Measurements from ENCODE around the gene LYRM2.

LYRM2 gene

GRCh38 chr6:89564752-89565427 is 73.7 kb downstream of the LYRM2 start:
- H2AFZ ChIP-seq (ENCODE audit: low read length), result no peak overlapping the region
- DNase-seq (ENCODE audit: low spot score), result no peak
- H2AK5ac ChIP-seq (ENCODE audit: low read depth, low read length), result no peak overlapping the region
- no peak overlapping the region for H2BK5ac ChIP-seq (ENCODE audit: low read length)
- no peak overlapping the region for H3K23ac ChIP-seq (ENCODE audit: low read depth, low read length, poor library complexity)
- no peak overlapping the region for H2BK120ac ChIP-seq (ENCODE audit: low read depth, low read length)
- H3K14ac ChIP-seq (ENCODE audit: low read length), result no peak overlapping the region
- no peaks in the 10 kb centered on the region for H3K9me3 ChIP-seq (replicated peaks in 1 of 2; ENCODE audit: control insufficient read depth in 2 of 2, insufficient read depth in 1 of 2, low read depth in 1 of 2, low read length in 2 of 2)
- H2BK15ac ChIP-seq (ENCODE audit: low read length), result no peak overlapping the region
- H3K4me1 ChIP-seq (ENCODE audit: control insufficient read depth in 2 of 2, insufficient read depth in 1 of 2, low read depth in 1 of 2, low read length in 2 of 2), result peaks cover 46 to 52% of the 10 kb centered on the region in 2 donors
- no peak overlapping the region for H3K18ac ChIP-seq (ENCODE audit: low read length)
- H3K4ac ChIP-seq (ENCODE audit: low read length), result no peak overlapping the region
- H2BK12ac ChIP-seq (ENCODE audit: low read length), result no peak overlapping the region
- no peak overlapping the region for H4K91ac ChIP-seq (ENCODE audit: low read depth, low read length, poor library complexity)
- no peaks in the 10 kb centered on the region for H3K79me1 ChIP-seq (ENCODE audit: low read depth, low read length)
- H3K4me2 ChIP-seq (ENCODE audit: insufficient read depth, low read length, poor library complexity, severe bottlenecking), result no peak overlapping the region
- no peaks in the 10 kb centered on the region for H3K27me3 ChIP-seq (ENCODE audit: control insufficient read depth in 3 of 3, insufficient read depth in 3 of 3, low read depth in 1 of 3, low read length in 3 of 3)
- H3K36me3 ChIP-seq (replicated peaks in 1 of 2; ENCODE audit: control insufficient read depth in 2 of 2, insufficient read depth in 2 of 2, low read length in 2 of 2), result no peaks in the 10 kb centered on the region
- no peak overlapping the region for H4K8ac ChIP-seq (ENCODE audit: low read depth, low read length)
- no CpG with 5 or more reads among the region's 8 CpGs for WGBS, 2 donors (ENCODE audit: extremely low coverage in 2 of 2, insufficient read length in 2 of 2, insufficient replicate concordance in 1 of 2)
- H3K27ac ChIP-seq (replicated peaks; ENCODE audit: low read length), result no peak overlapping the region
- H3K9ac ChIP-seq (ENCODE audit: low read depth, low read length, poor library complexity), result no peak overlapping the region
- no peak overlapping the region for H3K4me3 ChIP-seq (ENCODE audit: low read length in 2 of 2)

- Histone ChIP-seq H3K4me3 (ENCODE audit: low read length in 2 of 2) (no peak overlapping the region), H3K27me3 (ENCODE audit: control insufficient read depth in 3 of 3, insufficient read depth in 3 of 3, low read depth in 1 of 3, low read length in 3 of 3) (no peaks in the 10 kb centered on the region), H2BK5ac (ENCODE audit: low read length) (no peak overlapping the region)
Measured at GRCh38 chr6:89563866-89564265, 74.7 kb downstream of the LYRM2 start.

GRCh38 chr6:89562093-89562973 is 76.2 kb downstream of the LYRM2 start:
- Histone ChIP-seq H3K27ac (replicated peaks; ENCODE audit: low read length) (peak overlapping the region; percentile 44), H3K23ac (ENCODE audit: low read depth, low read length, poor library complexity) (no peak overlapping the region), H4K91ac (ENCODE audit: low read depth, low read length, poor library complexity) (no peak overlapping the region), H3K14ac (ENCODE audit: low read length) (no peak overlapping the region), H2AK5ac (ENCODE audit: low read depth, low read length) (no peak overlapping the region), H3K79me1 (ENCODE audit: low read depth, low read length) (no peaks in the 10 kb centered on the region), H4K8ac (ENCODE audit: low read depth, low read length) (no peak overlapping the region), H2BK12ac (ENCODE audit: low read length) (no peak overlapping the region), H2BK120ac (ENCODE audit: low read depth, low read length) (no peak overlapping the region), H3K4me3 (ENCODE audit: low read length in 2 of 2) (no peak overlapping the region), H3K4me1 (ENCODE audit: control insufficient read depth in 2 of 2, insufficient read depth in 1 of 2, low read depth in 1 of 2, low read length in 2 of 2) (peaks cover 37 to 39% of the 10 kb centered on the region in 2 donors), H3K4ac (ENCODE audit: low read length) (no peak overlapping the region), H2BK15ac (ENCODE audit: low read length) (no peak overlapping the region), H2BK5ac (ENCODE audit: low read length) (no peak overlapping the region), H3K9me3 (replicated peaks in 1 of 2; ENCODE audit: control insufficient read depth in 2 of 2, insufficient read depth in 1 of 2, low read depth in 1 of 2, low read length in 2 of 2) (peaks cover 4 to 7% of the 10 kb centered on the region in 2 donors), H3K4me2 (ENCODE audit: insufficient read depth, low read length, poor library complexity, severe bottlenecking) (peak overlapping the region; percentile 19), H2AFZ (ENCODE audit: low read length) (no peak overlapping the region), H3K18ac (ENCODE audit: low read length) (peak overlapping the region; percentile 39), H3K27me3 (ENCODE audit: control insufficient read depth in 3 of 3, insufficient read depth in 3 of 3, low read depth in 1 of 3, low read length in 3 of 3) (no peaks in the 10 kb centered on the region), H3K36me3 (replicated peaks in 1 of 2; ENCODE audit: control insufficient read depth in 2 of 2, insufficient read depth in 2 of 2, low read length in 2 of 2) (no peaks in the 10 kb centered on the region), H3K9ac (ENCODE audit: low read depth, low read length, poor library complexity) (no peak overlapping the region)
- no peak for DNase-seq (ENCODE audit: low spot score)
- WGBS, 2 donors (ENCODE audit: extremely low coverage in 2 of 2, insufficient read length in 2 of 2, insufficient replicate concordance in 1 of 2), result no CpG with 5 or more reads among the region's 21 CpGs

More at GRCh38 chr6:89563866-89564265, 74.7 kb downstream of the LYRM2 start:
- no CpG with 5 or more reads among the region's 1 CpG for WGBS, 2 donors (ENCODE audit: extremely low coverage in 2 of 2, insufficient read length in 2 of 2, insufficient replicate concordance in 1 of 2)
- Histone ChIP-seq H3K4me1 (ENCODE audit: control insufficient read depth in 2 of 2, insufficient read depth in 1 of 2, low read depth in 1 of 2, low read length in 2 of 2) (peaks cover 46 to 52% of the 10 kb centered on the region in 2 donors), H4K91ac (ENCODE audit: low read depth, low read length, poor library complexity) (no peak overlapping the region), H3K4me2 (ENCODE audit: insufficient read depth, low read length, poor library complexity, severe bottlenecking) (no peak overlapping the region), H2AFZ (ENCODE audit: low read length) (no peak overlapping the region), H2BK120ac (ENCODE audit: low read depth, low read length) (peak overlapping the region; percentile 17), H3K27ac (replicated peaks; ENCODE audit: low read length) (no peak overlapping the region), H4K8ac (ENCODE audit: low read depth, low read length) (no peak overlapping the region), H3K79me1 (ENCODE audit: low read depth, low read length) (no peaks in the 10 kb centered on the region), H3K36me3 (replicated peaks in 1 of 2; ENCODE audit: control insufficient read depth in 2 of 2, insufficient read depth in 2 of 2, low read length in 2 of 2) (no peaks in the 10 kb centered on the region), H3K9me3 (replicated peaks in 1 of 2; ENCODE audit: control insufficient read depth in 2 of 2, insufficient read depth in 1 of 2, low read depth in 1 of 2, low read length in 2 of 2) (peaks cover 0 to 1% of the 10 kb centered on the region in 2 donors), H3K4ac (ENCODE audit: low read length) (no peak overlapping the region), H3K18ac (ENCODE audit: low read length) (peak overlapping the region; percentile 78), H2AK5ac (ENCODE audit: low read depth, low read length) (no peak overlapping the region), H2BK15ac (ENCODE audit: low read length) (no peak overlapping the region), H3K23ac (ENCODE audit: low read depth, low read length, poor library complexity) (no peak overlapping the region), H2BK12ac (ENCODE audit: low read length) (no peak overlapping the region), H3K14ac (ENCODE audit: low read length) (no peak overlapping the region), H3K9ac (ENCODE audit: low read depth, low read length, poor library complexity) (no peak overlapping the region)
- no peak for DNase-seq (ENCODE audit: low spot score)

GRCh38 chr6:89559487-89559886 is 79.1 kb downstream of the LYRM2 start:
- H2AFZ ChIP-seq (ENCODE audit: low read length), result no peak overlapping the region
- no peak overlapping the region for H3K23ac ChIP-seq (ENCODE audit: low read depth, low read length, poor library complexity)
- no peak for DNase-seq (ENCODE audit: low spot score)
- peaks cover 25 to 31% of the 10 kb centered on the region in 2 donors for H3K4me1 ChIP-seq (ENCODE audit: control insufficient read depth in 2 of 2, insufficient read depth in 1 of 2, low read depth in 1 of 2, low read length in 2 of 2)
- H2BK5ac ChIP-seq (ENCODE audit: low read length), result no peak overlapping the region
- no peak overlapping the region for H3K18ac ChIP-seq (ENCODE audit: low read length)
- no peaks in the 10 kb centered on the region for H3K27me3 ChIP-seq (ENCODE audit: control insufficient read depth in 3 of 3, insufficient read depth in 3 of 3, low read depth in 1 of 3, low read length in 3 of 3)
- peaks cover 5 to 14% of the 10 kb centered on the region in 2 donors for H3K9me3 ChIP-seq (replicated peaks in 1 of 2; ENCODE audit: control insufficient read depth in 2 of 2, insufficient read depth in 1 of 2, low read depth in 1 of 2, low read length in 2 of 2)
- no peak overlapping the region for H3K9ac ChIP-seq (ENCODE audit: low read depth, low read length, poor library complexity)
- no peak overlapping the region for H3K4ac ChIP-seq (ENCODE audit: low read length)
- H3K79me1 ChIP-seq (ENCODE audit: low read depth, low read length), result no peaks in the 10 kb centered on the region
- H3K4me2 ChIP-seq (ENCODE audit: insufficient read depth, low read length, poor library complexity, severe bottlenecking), result no peak overlapping the region
- no peak overlapping the region for H2AK5ac ChIP-seq (ENCODE audit: low read depth, low read length)
- no peak overlapping the region for H3K4me3 ChIP-seq (ENCODE audit: low read length in 2 of 2)
- no peak overlapping the region for H3K27ac ChIP-seq (replicated peaks; ENCODE audit: low read length)
- WGBS, 2 donors (ENCODE audit: extremely low coverage in 2 of 2, insufficient read length in 2 of 2, insufficient replicate concordance in 1 of 2), result no CpG with 5 or more reads among the region's 1 CpG
- no peak overlapping the region for H2BK15ac ChIP-seq (ENCODE audit: low read length)
- no peak overlapping the region for H2BK12ac ChIP-seq (ENCODE audit: low read length)
- no peaks in the 10 kb centered on the region for H3K36me3 ChIP-seq (replicated peaks in 1 of 2; ENCODE audit: control insufficient read depth in 2 of 2, insufficient read depth in 2 of 2, low read length in 2 of 2)
- no peak overlapping the region for H2BK120ac ChIP-seq (ENCODE audit: low read depth, low read length)
- no peak overlapping the region for H4K91ac ChIP-seq (ENCODE audit: low read depth, low read length, poor library complexity)
- H4K8ac ChIP-seq (ENCODE audit: low read depth, low read length), result no peak overlapping the region
- no peak overlapping the region for H3K14ac ChIP-seq (ENCODE audit: low read length)
